A549 treated with Hydrocortisone at 1 μM for 4 hours (cell line): Measurements from ENCODE around the gene MUCL3. TPM values are rescaled to one million over a fixed set of nuclear protein-coding genes. Genes with fewer than 3 reads are reported as not detected.

Experiments used
- total RNA-seq: library from RNA; stranded (reverse); fragments of 200-300 nt; extraction: Qiagen RNA extraction; gene quantifications from 5 replicates; pipeline ENCODE4 v1.2.3, GENCODE V29; 2022

MUCL3 gene, protein sequence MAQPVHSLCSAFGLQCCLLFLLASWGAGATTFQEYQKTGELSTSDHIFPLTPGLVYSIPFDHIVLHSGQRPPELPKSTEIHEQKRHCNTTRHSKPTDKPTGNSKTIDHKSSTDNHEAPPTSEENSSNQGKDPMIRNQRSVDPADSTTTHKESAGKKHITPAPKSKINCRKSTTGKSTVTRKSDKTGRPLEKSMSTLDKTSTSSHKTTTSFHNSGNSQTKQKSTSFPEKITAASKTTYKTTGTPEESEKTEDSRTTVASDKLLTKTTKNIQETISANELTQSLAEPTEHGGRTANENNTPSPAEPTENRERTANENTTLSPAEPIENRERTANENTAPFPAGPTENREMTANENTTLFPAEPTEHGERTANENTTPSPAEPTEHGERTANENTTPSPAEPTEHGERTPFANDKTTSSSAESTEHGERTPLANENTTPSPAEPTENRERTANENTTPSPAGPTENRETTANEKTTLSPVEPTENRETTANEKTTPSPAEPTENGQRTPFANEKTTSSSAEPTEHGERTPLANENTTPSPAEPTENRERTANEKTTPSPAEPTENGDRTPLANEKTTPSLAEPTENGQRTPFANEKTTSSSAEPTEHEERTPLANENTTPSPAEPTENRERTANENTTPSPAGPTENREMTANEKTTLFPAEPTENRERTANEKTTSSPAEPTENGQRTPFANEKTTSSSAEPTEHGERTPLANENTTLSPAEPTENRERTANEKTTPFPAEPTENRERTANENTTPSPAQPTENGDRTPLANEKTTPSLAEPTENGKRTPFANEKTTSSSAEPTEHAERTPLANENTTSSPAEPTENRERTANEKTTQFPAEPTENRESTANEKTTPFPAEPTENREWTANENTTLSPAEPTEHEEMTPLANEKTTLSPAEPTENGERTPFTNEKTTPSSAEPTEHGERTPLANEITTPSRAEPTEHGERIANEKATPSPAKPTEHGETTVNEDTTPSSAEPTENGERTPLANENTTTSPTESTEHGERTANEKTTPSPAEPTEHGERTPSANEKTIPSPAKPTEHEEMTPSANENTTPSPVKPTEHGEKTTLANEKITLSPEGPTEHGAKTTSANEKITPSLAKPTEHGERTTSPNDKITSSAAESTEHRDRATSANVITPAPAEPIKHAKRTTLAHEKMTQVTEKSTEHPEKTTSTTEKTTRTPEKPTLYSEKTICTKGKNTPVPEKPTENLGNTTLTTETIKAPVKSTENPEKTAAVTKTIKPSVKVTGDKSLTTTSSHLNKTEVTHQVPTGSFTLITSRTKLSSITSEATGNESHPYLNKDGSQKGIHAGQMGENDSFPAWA (N-terminal part only)
- total RNA-seq, result 0.07 to 0.15 TPM (median 0.12 TPM) in 5 replicates

DNA sequence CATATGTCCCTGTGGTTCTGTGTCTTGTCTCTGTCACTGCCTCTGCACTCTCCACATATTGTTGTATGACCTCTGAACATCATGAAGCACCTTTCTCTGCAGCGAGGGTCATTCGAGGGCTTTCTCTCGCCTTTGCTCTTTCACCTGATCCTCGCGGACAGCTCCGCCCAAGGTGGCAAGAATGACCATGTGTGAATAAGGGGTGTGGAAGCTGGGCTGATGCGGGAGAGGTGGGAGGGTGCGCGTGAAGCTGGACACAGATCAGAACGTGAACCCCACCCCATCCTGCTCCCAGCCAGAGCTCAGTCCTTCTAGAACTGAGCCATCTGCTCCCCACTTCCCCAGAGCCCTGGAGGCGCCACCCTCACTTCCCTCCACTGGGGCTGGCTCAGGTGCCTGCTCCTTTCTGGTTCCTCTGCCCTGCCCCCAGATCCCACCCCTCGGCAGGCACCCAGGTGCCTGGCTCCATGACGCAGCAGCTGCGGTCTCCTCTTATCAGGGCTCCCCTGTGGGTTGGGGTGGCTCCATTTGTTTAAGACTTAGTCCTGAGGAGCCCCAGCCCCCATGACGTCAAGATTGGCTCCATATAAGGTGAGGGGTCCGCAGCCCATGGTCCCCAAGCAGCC is at the start of gene MUCL3:
TSS of gene MUCL3 (plus strand) at position 613 of the 626 bp plus-strand sequence. CDS start 27 bp downstream, outside the sequence.

DNA sequence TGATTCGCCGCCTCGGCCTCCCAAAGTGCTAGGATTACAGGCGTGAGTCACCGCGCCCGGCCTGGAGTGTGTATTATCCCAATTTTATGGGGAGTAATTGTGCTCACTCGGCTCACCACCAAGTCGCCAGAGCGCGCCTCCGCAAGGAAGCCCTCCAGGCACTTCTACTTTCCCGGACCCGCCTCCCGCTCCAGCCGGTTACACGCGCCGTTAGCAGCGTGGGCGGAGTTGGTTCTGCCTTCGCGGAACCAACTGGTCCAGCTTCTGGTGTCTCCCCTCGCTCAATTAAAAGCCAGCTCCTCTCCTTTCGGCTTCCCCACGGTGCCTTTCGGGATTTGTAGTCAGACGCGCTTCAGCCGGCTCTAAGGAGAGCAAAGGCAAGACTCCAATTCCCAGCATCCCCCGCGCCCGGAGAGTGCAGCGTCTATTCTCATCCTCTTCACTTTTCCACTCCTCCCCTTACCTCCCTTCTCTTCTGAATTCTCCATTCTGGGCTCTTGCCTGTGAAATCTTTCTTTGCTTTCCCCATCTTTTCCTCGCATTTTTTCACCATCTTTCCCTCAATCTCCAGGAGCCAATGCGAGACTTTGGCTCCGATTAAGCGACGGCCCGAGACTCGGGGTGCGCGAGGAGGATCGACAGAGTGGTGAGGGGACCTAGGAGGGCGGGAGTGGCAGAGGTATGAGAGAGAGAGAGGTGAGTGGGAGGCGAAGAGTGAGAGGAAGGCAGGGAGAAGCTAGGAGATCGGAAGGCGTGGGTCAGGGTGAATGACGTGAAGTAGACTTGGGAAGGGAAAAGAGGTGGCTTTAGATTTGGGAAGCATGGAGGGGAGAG is 32.8 kb upstream of the MUCL3 start, which contains the start of gene GTF2H4:
TSS of gene GTF2H4 (plus strand) at position 450 of the 834 bp plus-strand sequence.

DNA sequence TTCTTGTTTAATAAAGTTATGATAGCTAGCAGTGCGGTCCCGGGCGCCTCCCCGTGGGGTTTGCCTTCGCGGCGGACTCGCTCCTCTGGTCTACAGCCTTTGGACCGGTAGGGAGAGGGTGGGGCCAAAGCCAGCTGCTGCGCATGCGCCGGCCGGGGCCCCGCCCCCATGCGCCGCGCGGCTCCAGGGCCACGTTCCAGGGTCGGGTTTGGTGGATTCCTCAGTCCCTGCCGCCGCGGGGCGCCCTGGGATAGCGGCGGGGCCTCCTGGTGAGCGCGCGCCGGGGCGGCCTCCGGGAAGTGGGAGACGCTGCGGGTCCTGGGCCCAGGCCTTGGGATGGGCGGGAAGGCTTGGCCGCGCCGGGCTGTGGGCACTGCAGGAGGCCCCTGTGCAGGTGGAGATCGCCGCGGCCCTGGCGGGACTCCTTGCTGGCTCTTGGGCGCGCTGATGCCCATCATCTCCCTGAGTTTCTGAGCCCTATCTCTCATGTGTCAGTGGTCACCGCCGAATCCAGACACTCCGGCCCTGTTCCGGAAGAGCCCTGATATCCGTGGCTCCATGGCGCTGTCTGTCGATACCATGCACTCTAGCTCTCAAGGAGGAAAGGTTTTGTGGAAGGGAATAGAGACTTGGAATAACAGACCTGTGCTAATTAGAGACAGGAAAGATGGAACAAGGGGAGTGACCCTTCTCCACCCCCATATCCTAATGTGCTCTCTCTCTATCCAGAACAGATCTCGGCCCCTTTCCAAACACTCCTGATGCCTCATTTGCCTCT is 26.5 kb upstream of the MUCL3 start, which contains the start of gene VARS2:
TSS of gene VARS2 (plus strand) at position 163 of the 778 bp plus-strand sequence. CDS start at position 762, 599 bp downstream.

DNA sequence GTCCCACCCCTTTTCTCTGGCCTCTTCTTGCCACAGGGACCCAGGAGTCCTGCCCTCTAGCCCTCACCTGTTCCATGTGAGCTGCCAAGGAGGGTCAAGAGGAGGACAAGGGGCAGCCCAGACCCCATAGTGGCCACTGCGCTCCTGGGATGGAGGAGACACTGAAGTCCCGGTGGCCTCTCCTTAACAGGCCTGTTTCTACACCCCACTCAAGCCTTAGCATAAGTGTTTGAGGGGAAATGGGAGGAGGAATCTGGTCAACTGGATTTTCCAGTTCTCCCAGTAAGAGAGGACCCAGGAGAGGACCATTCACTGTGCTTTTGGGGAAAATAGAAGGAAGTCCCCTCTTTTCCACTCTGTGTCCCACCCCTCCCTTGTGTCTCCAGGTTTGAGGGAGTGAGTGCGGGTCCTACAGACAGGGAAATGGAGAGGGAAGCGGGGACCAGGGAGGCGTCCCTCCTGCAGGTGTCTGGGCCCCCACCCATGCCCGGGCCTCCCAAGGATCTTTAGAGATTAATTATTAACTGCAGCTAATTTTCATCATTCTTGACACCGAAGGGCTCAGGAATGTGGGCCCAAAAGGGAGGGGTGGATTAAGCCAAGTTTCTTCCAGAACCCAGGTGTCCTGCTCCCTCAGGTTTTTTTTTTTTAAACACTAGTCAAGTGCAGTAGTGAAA is 8.7 kb upstream of the MUCL3 start, which contains the start of gene SFTA2:
TSS of gene SFTA2 (minus strand) at position 202 of the 677 bp plus-strand sequence. CDS start at position 128, 74 bp downstream.

DNA sequence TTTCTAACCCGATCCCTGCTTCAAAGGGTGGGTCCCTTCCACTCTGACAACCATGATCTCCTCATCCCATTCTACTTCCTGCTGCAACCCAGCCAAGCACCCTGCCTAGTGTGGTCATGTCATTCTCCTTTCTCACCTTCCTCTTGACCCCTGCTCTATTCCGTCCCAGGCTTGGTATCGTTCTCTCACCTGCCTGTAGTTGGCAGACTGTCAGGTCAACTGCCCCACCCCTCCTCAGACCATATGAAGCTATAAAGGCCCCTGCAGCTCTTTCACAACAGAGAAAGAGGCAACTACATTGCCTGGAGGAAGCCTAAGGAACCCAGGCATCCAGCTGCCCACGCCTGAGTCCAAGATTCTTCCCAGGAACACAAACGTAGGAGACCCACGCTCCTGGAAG is 42.7 kb downstream of the MUCL3 start, which contains the start of gene MUC21:
TSS of gene MUC21 (plus strand) at position 280 of the 400 bp plus-strand sequence. CDS start 241 bp downstream, outside the sequence.

Other genes with a start within 250 kb of the MUCL3 start
- 19.5 to 26.7 TPM (median 25.9 TPM) in 5 replicates for gene NRM, start 250.0 kb upstream of the MUCL3 start, total RNA-seq
- 14.7 to 20.9 TPM (median 17.4 TPM) in 5 replicates for gene MDC1, start 223.7 kb upstream of the MUCL3 start, total RNA-seq
- 855 to 944 TPM (median 897 TPM) in 5 replicates for gene TUBB, start 220.6 kb upstream of the MUCL3 start, total RNA-seq
- 86.1 to 92.0 TPM (median 89.9 TPM) in 5 replicates for gene FLOT1, start 198.3 kb upstream of the MUCL3 start, total RNA-seq
- gene IER3, start 196.4 kb upstream of the MUCL3 start, total RNA-seq, result 46.5 to 68.8 TPM (median 60.6 TPM) in 5 replicates
- 54.3 to 66.8 TPM (median 63.6 TPM) in 5 replicates for gene DDR1, start 56.5 kb upstream of the MUCL3 start, total RNA-seq
- 17.1 to 32.8 TPM (median 18.2 TPM) in 5 replicates for gene GTF2H4, start 32.8 kb upstream of the MUCL3 start, total RNA-seq
- 13.5 to 16.5 TPM (median 14.8 TPM) in 5 replicates for gene VARS2, start 26.7 kb upstream of the MUCL3 start, total RNA-seq
- not detected in 5 replicates for gene SFTA2, start 8.8 kb upstream of the MUCL3 start, total RNA-seq
- 0.02 TPM in 1 of 5 replicates, not detected in the others for gene MUC21, start 42.7 kb downstream of the MUCL3 start, total RNA-seq
- gene MUC22, start 69.5 kb downstream of the MUCL3 start, total RNA-seq, result 0.01 to 0.03 TPM (median 0.02 TPM) in 4 of 5 replicates, not detected in the other
- 0.09 TPM in 1 of 5 replicates, not detected in the others for gene C6orf15, start 171.6 kb downstream of the MUCL3 start, total RNA-seq
- 3.2 to 6.3 TPM (median 4.4 TPM) in 5 replicates for gene PSORS1C1, start 173.8 kb downstream of the MUCL3 start, total RNA-seq
- gene CDSN, start 179.5 kb downstream of the MUCL3 start, total RNA-seq, result 0.05 to 0.07 TPM in 2 of 5 replicates, not detected in the others
- 0.09 TPM in 1 of 5 replicates, not detected in the others for gene PSORS1C2, start 198.1 kb downstream of the MUCL3 start, total RNA-seq
- gene CCHCR1, start 216.8 kb downstream of the MUCL3 start, total RNA-seq, result 7.0 to 8.0 TPM (median 7.7 TPM) in 5 replicates
- 13.7 to 14.9 TPM (median 14.4 TPM) in 5 replicates for gene TCF19, start 217.6 kb downstream of the MUCL3 start, total RNA-seq
- gene POU5F1, start 229.7 kb downstream of the MUCL3 start, total RNA-seq, result 10.0 to 17.0 TPM (median 11.3 TPM) in 5 replicates